ENCODE results near the gene NISCH. TPM values are rescaled to one million over a fixed set of nuclear protein-coding genes. Genes with fewer than 3 reads are reported as not detected.

Gene NISCH
- total RNA-seq, 1 experiment from 2014 or later, result 48.6 TPM

DNA sequence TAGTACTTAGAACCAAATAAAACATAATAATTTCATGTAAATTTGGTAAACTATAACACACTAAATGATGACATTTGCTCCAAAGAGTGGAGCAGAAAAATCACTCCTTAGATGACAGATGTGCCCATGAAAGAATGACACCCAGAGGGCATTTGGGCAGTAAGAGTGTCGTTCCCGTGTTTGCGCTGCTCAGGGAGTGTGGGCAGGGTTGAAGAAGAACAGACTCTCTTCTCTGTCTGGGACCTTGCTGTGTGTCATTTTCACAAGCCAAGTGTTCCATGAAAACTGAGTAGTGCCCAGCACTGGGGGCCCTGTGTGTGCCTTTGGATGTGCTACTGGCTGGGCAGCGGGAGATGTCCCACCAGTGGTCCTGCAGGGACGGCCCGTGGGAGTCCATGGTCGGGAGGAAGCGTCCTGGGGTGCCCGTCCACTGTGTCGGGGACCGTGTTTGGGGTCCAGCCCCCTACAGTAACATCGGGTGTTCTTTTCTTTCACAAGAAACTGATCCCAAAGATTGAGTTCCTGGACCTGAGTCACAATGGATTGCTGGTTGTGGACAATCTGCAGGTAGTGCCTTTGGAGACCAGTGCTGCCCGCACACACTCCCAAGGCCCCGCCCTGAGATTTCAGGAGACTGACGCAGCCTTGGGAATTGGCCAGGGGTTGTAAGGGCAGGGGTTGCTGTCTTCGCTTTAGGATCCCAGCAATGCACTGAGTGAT lies 21.8 kb downstream of the NISCH start:
- Histone ChIP-seq H3K9me3 (ENCODE audit: low read depth, low read length, poor library complexity, severe bottlenecking) (no peaks in the 10 kb centered on the region), H3K27ac (ENCODE audit: low read depth, low read length, poor library complexity, severe bottlenecking) (no peak overlapping the region), H3K4me1 (ENCODE audit: insufficient read depth, low read length, poor library complexity, severe bottlenecking) (no peaks in the 10 kb centered on the region), H3K4me3 (ENCODE audit: low read depth, low read length, poor library complexity, severe bottlenecking) (no peak overlapping the region), H3K36me3 (ENCODE audit: insufficient read depth, low read length, poor library complexity, severe bottlenecking) (peaks cover 5% of the 10 kb centered on the region), H3K27me3 (replicated peaks; ENCODE audit: insufficient read depth, low read depth, low read length, poor library complexity) (no peaks in the 10 kb centered on the region)
- intact Hi-C loops (cut with micrococcal nuclease; ENCODE audit: unreplicated experiment), result no loop called here
- POLR2A ChIA-PET (ENCODE audit: low non-redundant PET), result no interaction called here
- no peak for DNase-seq (ENCODE audit: low spot score)
- TF ChIP-seq EZH2 (IDR thresholded peaks at IDR 0.05; ENCODE audit: borderline replicate concordance, low read depth, low read length, poor library complexity, severe bottlenecking), result no peak
- BruUV-seq (replicated peaks), result no TSS peak
- CTCF ChIA-PET, result no interaction called here

DNA sequence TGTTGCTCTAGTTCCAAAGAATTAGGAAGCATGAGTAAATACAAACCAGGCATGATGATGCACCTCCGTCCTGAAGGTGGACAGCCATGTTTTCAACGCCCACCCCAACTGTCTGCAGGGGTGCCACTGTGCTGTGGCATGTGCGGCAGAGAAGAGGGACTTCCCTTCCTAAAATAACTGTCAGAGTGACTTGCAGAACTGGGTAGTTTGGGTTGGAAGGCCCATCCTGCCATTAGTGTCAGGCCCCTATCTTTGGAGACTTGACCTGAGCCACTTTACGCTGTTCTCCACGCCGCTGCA lies 22.3 kb downstream of the NISCH start:
- TF ChIP-seq EZH2 (IDR thresholded peaks at IDR 0.05; ENCODE audit: borderline replicate concordance, low read depth, low read length, poor library complexity, severe bottlenecking) (no peak), CTCF (conservative IDR thresholded peaks at IDR 0.05; ENCODE audit: low read depth, low read length) (no peak)
- no TSS peak for BruUV-seq (replicated peaks)
- H3K9me3 ChIP-seq (ENCODE audit: low read depth, low read length, poor library complexity, severe bottlenecking), result no peaks in the 10 kb centered on the region
- no peaks in the 10 kb centered on the region for H3K4me1 ChIP-seq (ENCODE audit: insufficient read depth, low read length, poor library complexity, severe bottlenecking)
- no peaks in the 10 kb centered on the region for H3K27me3 ChIP-seq (replicated peaks; ENCODE audit: insufficient read depth, low read depth, low read length, poor library complexity)
- ChIA-PET CTCF (no interaction called here), POLR2A (ENCODE audit: low non-redundant PET) (no interaction called here)
- H3K36me3 ChIP-seq (ENCODE audit: insufficient read depth, low read length, poor library complexity, severe bottlenecking), result peaks cover 5% of the 10 kb centered on the region
- intact Hi-C loops (cut with micrococcal nuclease; ENCODE audit: unreplicated experiment), result no loop called here
- H3K27ac ChIP-seq (ENCODE audit: low read depth, low read length, poor library complexity, severe bottlenecking), result no peak overlapping the region
- DNase-seq (ENCODE audit: low spot score), result no peak
- H3K4me3 ChIP-seq (ENCODE audit: low read depth, low read length, poor library complexity, severe bottlenecking), result no peak overlapping the region

GRCh38 chr3:52479037-52479876 lies 23.9 kb downstream of the NISCH start:
- ChIA-PET POLR2A (ENCODE audit: low non-redundant PET) (no interaction called here), CTCF (no interaction called here)
- no peaks in the 10 kb centered on the region for H3K9me3 ChIP-seq (ENCODE audit: low read depth, low read length, poor library complexity, severe bottlenecking)
- intact Hi-C loops (cut with micrococcal nuclease; ENCODE audit: unreplicated experiment), result no loop called here
- H3K4me1 ChIP-seq (ENCODE audit: insufficient read depth, low read length, poor library complexity, severe bottlenecking), result no peaks in the 10 kb centered on the region
- H3K27ac ChIP-seq (ENCODE audit: low read depth, low read length, poor library complexity, severe bottlenecking), result no peak overlapping the region
- no peak for DNase-seq (ENCODE audit: low spot score)
- no peak overlapping the region for H3K4me3 ChIP-seq (ENCODE audit: low read depth, low read length, poor library complexity, severe bottlenecking)
- no peaks in the 10 kb centered on the region for H3K27me3 ChIP-seq (replicated peaks; ENCODE audit: insufficient read depth, low read depth, low read length, poor library complexity)
- peaks cover 2% of the 10 kb centered on the region for H3K36me3 ChIP-seq (ENCODE audit: insufficient read depth, low read length, poor library complexity, severe bottlenecking)
- no peak for TF ChIP-seq EZH2 (IDR thresholded peaks at IDR 0.05; ENCODE audit: borderline replicate concordance, low read depth, low read length, poor library complexity, severe bottlenecking)
- no peak for TF ChIP-seq CTCF (conservative IDR thresholded peaks at IDR 0.05; ENCODE audit: low read depth, low read length)
- BruUV-seq (replicated peaks), result no TSS peak
